ENCODE data around the gene MT1B. TPM values are rescaled to one million over a fixed set of nuclear protein-coding genes. Genes with fewer than 3 reads are reported as not detected.

Gene MT1B
- polyA plus RNA-seq, 2 donors = 0.68 TPM; not detected in 1

- Histone ChIP-seq H3K9me3 (ENCODE audit: control insufficient read depth in 2 of 2, insufficient read depth in 1 of 2, low read depth in 1 of 2, low read length in 1 of 2) (no peaks in the 10 kb centered on the region), H3K4me3 (ENCODE audit: low read depth in 1 of 2, low read length in 2 of 2) (no peak overlapping the region), H3K27me3 (ENCODE audit: control insufficient read depth in 1 of 2, insufficient read depth in 2 of 2, low read length in 2 of 2) (peaks cover 3% of the 10 kb centered on the region in 2 donors), H3K27ac (ENCODE audit: low read depth in 2 of 2, low read length in 1 of 2) (no peak overlapping the region), H3K4me1 (ENCODE audit: control insufficient read depth in 2 of 2, insufficient read depth in 2 of 2, low read length in 1 of 2) (peaks cover 5 to 19% of the 10 kb centered on the region in 2 donors), H3K36me3 (ENCODE audit: control insufficient read depth in 2 of 2, insufficient read depth in 2 of 2, low read length in 1 of 2) (no peaks in the 10 kb centered on the region)
- 45 to 52% methylated on average over 47 of the region's 47 CpGs for WGBS, 2 donors
Measured at GRCh38 chr16:56634715-56635440, 16.8 kb upstream of the MT1B start.

DNA sequence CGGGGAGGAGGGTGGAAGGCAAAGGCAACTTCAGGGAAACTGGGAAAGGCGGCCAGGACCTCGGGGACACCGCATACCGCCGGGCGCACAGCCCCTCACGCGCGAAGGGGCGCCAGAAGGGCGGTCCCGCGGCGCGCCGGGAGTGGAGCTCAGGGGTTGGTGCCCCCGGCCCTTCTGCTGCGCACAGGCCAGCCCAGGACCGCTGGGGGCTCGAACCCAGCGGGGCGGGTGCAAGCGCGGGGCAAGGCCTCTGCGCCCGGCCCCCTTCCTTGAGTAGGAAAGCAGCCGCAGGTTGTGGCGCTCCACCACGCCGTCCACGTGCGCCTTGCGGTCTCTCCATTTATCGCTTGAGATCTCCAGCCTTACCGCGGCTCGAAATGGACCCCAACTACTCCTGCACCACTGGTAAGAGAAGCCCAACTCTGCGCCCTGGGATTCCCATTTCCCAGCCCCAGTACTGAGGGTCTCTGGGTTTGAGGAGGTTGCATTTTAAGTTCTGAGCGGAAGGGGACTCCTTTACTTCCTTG lies 16.2 kb upstream of the MT1B start:
- H3K4me1 ChIP-seq (ENCODE audit: control insufficient read depth in 2 of 2, insufficient read depth in 2 of 2, low read length in 1 of 2) = peaks cover 5 to 19% of the 10 kb centered on the region in 2 donors
- H3K36me3 ChIP-seq (ENCODE audit: control insufficient read depth in 2 of 2, insufficient read depth in 2 of 2, low read length in 1 of 2) = no peaks in the 10 kb centered on the region
- no peaks in the 10 kb centered on the region for H3K9me3 ChIP-seq (ENCODE audit: control insufficient read depth in 2 of 2, insufficient read depth in 1 of 2, low read depth in 1 of 2, low read length in 1 of 2)
- no peak overlapping the region for H3K4me3 ChIP-seq (ENCODE audit: low read depth in 1 of 2, low read length in 2 of 2)
- H3K27ac ChIP-seq (ENCODE audit: low read depth in 2 of 2, low read length in 1 of 2) = no peak overlapping the region
- H3K27me3 ChIP-seq (ENCODE audit: control insufficient read depth in 1 of 2, insufficient read depth in 2 of 2, low read length in 2 of 2) = peaks cover 3% of the 10 kb centered on the region in 2 donors
- WGBS, 2 donors = 27 to 41% methylated on average over 26 to 40 of the region's 40 CpGs

- Histone ChIP-seq H3K9me3 (ENCODE audit: control insufficient read depth in 2 of 2, insufficient read depth in 1 of 2, low read depth in 1 of 2, low read length in 1 of 2) (no peaks in the 10 kb centered on the region), H3K36me3 (ENCODE audit: control insufficient read depth in 2 of 2, insufficient read depth in 2 of 2, low read length in 1 of 2) (no peaks in the 10 kb centered on the region), H3K4me3 (ENCODE audit: low read depth in 1 of 2, low read length in 2 of 2) (no peak overlapping the region), H3K27ac (ENCODE audit: low read depth in 2 of 2, low read length in 1 of 2) (no peak overlapping the region), H3K4me1 (ENCODE audit: control insufficient read depth in 2 of 2, insufficient read depth in 2 of 2, low read length in 1 of 2) (peaks cover 5 to 17% of the 10 kb centered on the region in 2 donors), H3K27me3 (ENCODE audit: control insufficient read depth in 1 of 2, insufficient read depth in 2 of 2, low read length in 2 of 2) (peaks cover 3% of the 10 kb centered on the region in 2 donors)
- 65 to 68% methylated on average over 9 of the region's 9 CpGs for WGBS, 2 donors
Measured at GRCh38 chr16:56636616-56637413, 14.9 kb upstream of the MT1B start.

DNA sequence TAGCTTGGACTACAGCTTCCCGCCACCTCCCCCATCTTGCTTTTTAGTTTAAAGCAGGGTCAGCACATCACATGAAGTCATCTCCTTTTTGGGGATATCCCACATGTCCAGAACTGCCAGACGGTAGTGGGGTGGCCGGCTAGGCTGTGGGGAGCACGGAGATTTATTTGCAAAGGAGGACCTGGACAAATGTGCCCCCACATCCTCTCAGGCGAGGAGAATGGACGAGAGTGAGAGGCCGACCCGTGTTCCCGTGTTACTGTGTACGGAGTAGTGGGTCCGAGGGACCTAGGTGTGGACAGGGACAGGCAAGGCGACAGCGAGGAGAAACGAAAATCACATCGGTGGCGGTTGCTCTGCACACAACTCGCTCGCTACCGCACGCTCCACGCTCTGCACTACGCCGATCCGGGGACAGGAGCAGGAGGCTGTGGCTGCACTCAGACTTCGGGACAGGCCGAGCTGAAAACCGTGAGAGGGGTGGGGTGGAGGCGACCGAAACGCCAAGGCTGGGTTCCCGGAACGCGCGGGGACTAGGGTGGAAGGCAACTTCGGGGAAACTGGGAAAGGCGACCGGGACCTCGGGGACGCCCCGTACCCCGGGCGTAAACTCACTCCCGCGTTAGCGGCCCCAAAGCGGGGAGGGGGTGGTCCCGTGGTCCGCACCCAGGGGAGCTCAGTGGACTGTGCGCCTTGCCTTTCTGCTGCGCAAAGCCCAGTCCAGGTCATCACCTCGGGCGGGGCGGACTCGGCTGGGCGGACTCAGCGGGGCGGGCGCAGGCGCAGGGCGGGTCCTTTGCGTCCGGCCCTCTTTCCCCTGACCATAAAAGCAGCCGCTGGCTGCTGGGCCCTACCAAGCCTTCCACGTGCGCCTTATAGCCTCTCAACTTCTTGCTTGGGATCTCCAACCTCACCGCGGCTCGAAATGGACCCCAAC lies 13.6 kb upstream of the MT1B start, which contains the start of gene MT1A:
TSS of gene MT1A (plus strand) at position 853 of the 937 bp plus-strand sequence. CDS start at position 926, 73 bp downstream.
- Histone ChIP-seq H3K36me3 (ENCODE audit: control insufficient read depth in 2 of 2, insufficient read depth in 2 of 2, low read length in 1 of 2) (no peaks in the 10 kb centered on the region), H3K27ac (ENCODE audit: low read depth in 2 of 2, low read length in 1 of 2) (no peak within 1 kb of the TSS), H3K4me1 (ENCODE audit: control insufficient read depth in 2 of 2, insufficient read depth in 2 of 2, low read length in 1 of 2) (peaks cover 0 to 11% of the 10 kb centered on the region in 2 donors), H3K27me3 (ENCODE audit: control insufficient read depth in 1 of 2, insufficient read depth in 2 of 2, low read length in 2 of 2) (peaks cover 3% of the 10 kb centered on the region in 2 donors), H3K9me3 (ENCODE audit: control insufficient read depth in 2 of 2, insufficient read depth in 1 of 2, low read depth in 1 of 2, low read length in 1 of 2) (no peaks in the 10 kb centered on the region), H3K4me3 (ENCODE audit: low read depth in 1 of 2, low read length in 2 of 2) (peak within 1 kb of the TSS; percentile 7 to 39)
- WGBS, 2 donors = 15 to 19% methylated on average over 49 to 68 of the region's 68 CpGs

DNA sequence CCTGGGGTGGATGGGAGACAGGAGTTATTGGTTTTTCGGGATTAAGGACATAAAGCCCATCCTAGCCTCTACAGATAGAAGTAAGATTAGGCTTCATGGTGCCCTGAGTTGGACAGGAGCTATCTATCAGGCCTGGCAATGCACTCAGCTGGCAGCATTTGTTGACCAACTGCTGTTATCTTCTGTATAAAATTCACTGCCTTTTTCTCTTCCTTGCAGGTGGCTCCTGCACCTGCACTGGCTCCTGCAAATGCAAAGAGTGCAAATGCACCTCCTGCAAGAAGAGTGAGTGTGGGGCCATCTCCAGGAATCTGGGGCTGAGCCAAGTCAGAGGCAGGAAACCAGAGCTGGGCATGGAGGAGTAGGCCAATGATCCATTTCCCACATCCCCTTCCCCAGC lies 12.6 kb upstream of the MT1B start:
- H3K36me3 ChIP-seq (ENCODE audit: control insufficient read depth in 2 of 2, insufficient read depth in 2 of 2, low read length in 1 of 2) = no peaks in the 10 kb centered on the region
- no peaks in the 10 kb centered on the region for H3K9me3 ChIP-seq (ENCODE audit: control insufficient read depth in 2 of 2, insufficient read depth in 1 of 2, low read depth in 1 of 2, low read length in 1 of 2)
- H3K4me3 ChIP-seq (ENCODE audit: low read depth in 1 of 2, low read length in 2 of 2) = no peak overlapping the region
- WGBS, 2 donors = 60 to 68% methylated on average over 1 of the region's 1 CpG
- no peak overlapping the region for H3K27ac ChIP-seq (ENCODE audit: low read depth in 2 of 2, low read length in 1 of 2)
- H3K27me3 ChIP-seq (ENCODE audit: control insufficient read depth in 1 of 2, insufficient read depth in 2 of 2, low read length in 2 of 2) = peaks cover 3% of the 10 kb centered on the region in 2 donors
- H3K4me1 ChIP-seq (ENCODE audit: control insufficient read depth in 2 of 2, insufficient read depth in 2 of 2, low read length in 1 of 2) = peaks cover 0 to 19% of the 10 kb centered on the region in 2 donors

- H3K4me3 ChIP-seq (ENCODE audit: low read depth in 1 of 2, low read length in 2 of 2) = no peak overlapping the region
- H3K9me3 ChIP-seq (ENCODE audit: control insufficient read depth in 2 of 2, insufficient read depth in 1 of 2, low read depth in 1 of 2, low read length in 1 of 2) = no peaks in the 10 kb centered on the region
- peaks cover 0 to 17% of the 10 kb centered on the region in 2 donors for H3K4me1 ChIP-seq (ENCODE audit: control insufficient read depth in 2 of 2, insufficient read depth in 2 of 2, low read length in 1 of 2)
- peaks cover 3% of the 10 kb centered on the region in 2 donors for H3K27me3 ChIP-seq (ENCODE audit: control insufficient read depth in 1 of 2, insufficient read depth in 2 of 2, low read length in 2 of 2)
- no peaks in the 10 kb centered on the region for H3K36me3 ChIP-seq (ENCODE audit: control insufficient read depth in 2 of 2, insufficient read depth in 2 of 2, low read length in 1 of 2)
- 85 to 87% methylated on average over 1 of the region's 1 CpG for WGBS, 2 donors
- no peak overlapping the region for H3K27ac ChIP-seq (ENCODE audit: low read depth in 2 of 2, low read length in 1 of 2)
Measured at GRCh38 chr16:56640076-56640475, 11.6 kb upstream of the MT1B start.

- Histone ChIP-seq H3K9me3 (ENCODE audit: control insufficient read depth in 2 of 2, insufficient read depth in 1 of 2, low read depth in 1 of 2, low read length in 1 of 2) (no peaks in the 10 kb centered on the region), H3K27me3 (ENCODE audit: control insufficient read depth in 1 of 2, insufficient read depth in 2 of 2, low read length in 2 of 2) (peaks cover 0 to 3% of the 10 kb centered on the region in 2 donors), H3K36me3 (ENCODE audit: control insufficient read depth in 2 of 2, insufficient read depth in 2 of 2, low read length in 1 of 2) (no peaks in the 10 kb centered on the region), H3K4me1 (ENCODE audit: control insufficient read depth in 2 of 2, insufficient read depth in 2 of 2, low read length in 1 of 2) (peaks cover 0 to 15% of the 10 kb centered on the region in 2 donors), H3K27ac (ENCODE audit: low read depth in 2 of 2, low read length in 1 of 2) (no peak overlapping the region), H3K4me3 (ENCODE audit: low read depth in 1 of 2, low read length in 2 of 2) (no peak overlapping the region)
- 86 to 93% methylated on average over 2 of the region's 2 CpGs for WGBS, 2 donors
Measured at GRCh38 chr16:56641166-56641565, 10.5 kb upstream of the MT1B start.

- Histone ChIP-seq H3K9me3 (ENCODE audit: control insufficient read depth in 2 of 2, insufficient read depth in 1 of 2, low read depth in 1 of 2, low read length in 1 of 2) (no peaks in the 10 kb centered on the region), H3K27me3 (ENCODE audit: control insufficient read depth in 1 of 2, insufficient read depth in 2 of 2, low read length in 2 of 2) (peaks cover 0 to 3% of the 10 kb centered on the region in 2 donors), H3K36me3 (ENCODE audit: control insufficient read depth in 2 of 2, insufficient read depth in 2 of 2, low read length in 1 of 2) (no peaks in the 10 kb centered on the region), H3K4me1 (ENCODE audit: control insufficient read depth in 2 of 2, insufficient read depth in 2 of 2, low read length in 1 of 2) (peaks cover 0 to 10% of the 10 kb centered on the region in 2 donors), H3K4me3 (ENCODE audit: low read depth in 1 of 2, low read length in 2 of 2) (peak overlapping the region in 1 of 2 donors; percentile 11), H3K27ac (ENCODE audit: low read depth in 2 of 2, low read length in 1 of 2) (peak overlapping the region in 1 of 2 donors; percentile 40)
- WGBS, 2 donors = 7 to 12% methylated on average over 38 to 42 of the region's 42 CpGs
Measured at GRCh38 chr16:56643080-56643778, 8.5 kb upstream of the MT1B start.

Data from esophagus (tissue), 2 donors.